ENCODE data around the gene CCDC138.

GRCh38 chr2:108907822-108908712 is 121.5 kb downstream of the CCDC138 start:
- TF ChIP-seq, protein P1, sequence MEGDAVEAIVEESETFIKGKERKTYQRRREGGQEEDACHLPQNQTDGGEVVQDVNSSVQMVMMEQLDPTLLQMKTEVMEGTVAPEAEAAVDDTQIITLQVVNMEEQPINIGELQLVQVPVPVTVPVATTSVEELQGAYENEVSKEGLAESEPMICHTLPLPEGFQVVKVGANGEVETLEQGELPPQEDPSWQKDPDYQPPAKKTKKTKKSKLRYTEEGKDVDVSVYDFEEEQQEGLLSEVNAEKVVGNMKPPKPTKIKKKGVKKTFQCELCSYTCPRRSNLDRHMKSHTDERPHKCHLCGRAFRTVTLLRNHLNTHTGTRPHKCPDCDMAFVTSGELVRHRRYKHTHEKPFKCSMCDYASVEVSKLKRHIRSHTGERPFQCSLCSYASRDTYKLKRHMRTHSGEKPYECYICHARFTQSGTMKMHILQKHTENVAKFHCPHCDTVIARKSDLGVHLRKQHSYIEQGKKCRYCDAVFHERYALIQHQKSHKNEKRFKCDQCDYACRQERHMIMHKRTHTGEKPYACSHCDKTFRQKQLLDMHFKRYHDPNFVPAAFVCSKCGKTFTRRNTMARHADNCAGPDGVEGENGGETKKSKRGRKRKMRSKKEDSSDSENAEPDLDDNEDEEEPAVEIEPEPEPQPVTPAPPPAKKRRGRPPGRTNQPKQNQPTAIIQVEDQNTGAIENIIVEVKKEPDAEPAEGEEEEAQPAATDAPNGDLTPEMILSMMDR (IDR thresholded peaks at IDR 0.05): no peak
- no peak for TF ChIP-seq POLR2A (IDR thresholded peaks at IDR 0.05)
